Vagina (tissue), 2 donors: ENCODE data around the gene CCDC186.

Experiments used
- POLR2AphosphoS5 ChIP-seq, 2 donors: sonication (generic); formaldehyde crosslinking; IDR thresholded peaks; one replicate each; pipeline ENCODE4 v1.9.0; 2017; ENCODE audit warnings: antibody characterized with exemption in 2 of 2, mild to moderate bottlenecking in 2 of 2, low read depth in 1 of 2; ENCODE audit not compliant: insufficient read depth in 1 of 2
- TF ChIP-seq, protein P1 (sequence below), 3 experiments: fragments of 450-650 bp in 2 of 3; fragments of 200-600 bp in 1 of 3; sonication (generic) in 1 of 3; IDR thresholded peaks; one replicate each; pipeline ENCODE4 v1.5.1; 2017 to 2019; ENCODE audit warnings: antibody characterized with exemption in 3 of 3, mild to moderate bottlenecking in 2 of 3, moderate library complexity in 2 of 3

- no peak for TF ChIP-seq POLR2AphosphoS5 (IDR thresholded peaks at IDR 0.05; ENCODE audit: insufficient read depth in 1 of 2, low read depth in 1 of 2)
- TF ChIP-seq, protein P1, sequence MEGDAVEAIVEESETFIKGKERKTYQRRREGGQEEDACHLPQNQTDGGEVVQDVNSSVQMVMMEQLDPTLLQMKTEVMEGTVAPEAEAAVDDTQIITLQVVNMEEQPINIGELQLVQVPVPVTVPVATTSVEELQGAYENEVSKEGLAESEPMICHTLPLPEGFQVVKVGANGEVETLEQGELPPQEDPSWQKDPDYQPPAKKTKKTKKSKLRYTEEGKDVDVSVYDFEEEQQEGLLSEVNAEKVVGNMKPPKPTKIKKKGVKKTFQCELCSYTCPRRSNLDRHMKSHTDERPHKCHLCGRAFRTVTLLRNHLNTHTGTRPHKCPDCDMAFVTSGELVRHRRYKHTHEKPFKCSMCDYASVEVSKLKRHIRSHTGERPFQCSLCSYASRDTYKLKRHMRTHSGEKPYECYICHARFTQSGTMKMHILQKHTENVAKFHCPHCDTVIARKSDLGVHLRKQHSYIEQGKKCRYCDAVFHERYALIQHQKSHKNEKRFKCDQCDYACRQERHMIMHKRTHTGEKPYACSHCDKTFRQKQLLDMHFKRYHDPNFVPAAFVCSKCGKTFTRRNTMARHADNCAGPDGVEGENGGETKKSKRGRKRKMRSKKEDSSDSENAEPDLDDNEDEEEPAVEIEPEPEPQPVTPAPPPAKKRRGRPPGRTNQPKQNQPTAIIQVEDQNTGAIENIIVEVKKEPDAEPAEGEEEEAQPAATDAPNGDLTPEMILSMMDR (IDR thresholded peaks at IDR 0.05): no peak
Observed at GRCh38 chr10:114184276-114184675, 10.3 kb upstream of the CCDC186 start.
